Measurements from ENCODE around the gene FES.
"Not testable (repeated sequence)": the region's sequence is repeated elsewhere in the genome, so short reads cannot be mapped to it uniquely, and the experiment has no call there.

The FES gene

DNA sequence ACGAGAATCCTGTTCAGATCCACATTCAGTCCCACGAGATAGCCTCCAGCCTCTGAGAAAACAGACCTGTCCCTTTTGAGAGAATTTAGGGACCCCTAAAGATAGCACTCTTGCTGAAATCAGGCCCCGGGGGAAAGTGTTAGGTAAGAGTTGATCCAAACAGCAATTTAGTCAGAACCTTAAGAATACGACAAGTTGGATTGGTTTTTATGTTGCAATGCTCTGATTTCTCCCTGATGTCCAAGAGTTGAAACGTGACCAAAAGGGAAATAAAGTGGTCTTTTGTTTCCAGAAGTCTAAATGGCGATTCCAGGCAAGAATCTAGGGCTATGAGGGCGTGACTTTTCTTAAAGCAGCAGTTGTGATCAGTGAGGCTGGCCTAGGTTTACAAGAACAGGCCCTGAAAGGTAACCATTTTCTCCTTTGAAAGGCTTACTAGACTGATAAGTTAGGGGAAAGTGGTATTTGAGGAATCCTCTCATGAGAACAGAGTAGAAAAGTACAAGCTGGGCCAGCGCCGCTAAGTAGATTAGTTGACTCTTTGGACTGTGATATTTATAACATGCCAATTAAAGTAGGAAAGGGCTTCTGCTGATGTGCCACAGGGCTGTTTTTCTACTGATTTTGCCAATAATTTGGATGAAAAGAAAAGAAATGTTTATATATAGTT is 23.7 kb downstream of the FES start:
- no peak for TF ChIP-seq TAF1 (IDR thresholded peaks at IDR 0.05; ENCODE audit: borderline replicate concordance, low read depth, low read length)
- no peak for TF ChIP-seq POLR2A (IDR thresholded peaks at IDR 0.05; ENCODE audit: low read depth, low read length)
- FAIRE-seq (no peak), DNase-seq (ENCODE audit: insufficient read length) (no peak)

DNA sequence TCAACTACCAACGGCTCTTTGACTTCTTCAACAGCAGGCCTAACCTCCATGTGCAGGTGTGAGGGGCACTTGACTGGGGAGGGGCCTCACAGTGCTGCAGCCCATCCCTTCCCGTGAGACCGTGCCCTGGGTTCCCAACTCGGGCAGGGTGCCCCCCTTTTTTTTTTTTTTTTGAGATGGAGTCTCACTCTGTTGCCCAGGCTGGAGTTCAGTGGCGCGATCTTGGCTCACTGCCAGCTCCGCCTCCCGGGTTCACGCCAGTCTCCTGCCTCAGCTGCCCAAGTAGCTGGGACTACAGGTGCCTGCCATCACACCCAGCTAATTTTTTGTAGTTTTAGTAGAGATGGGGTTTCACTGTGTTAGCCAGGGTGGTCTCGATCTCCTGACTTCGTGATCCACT is 25.1 kb downstream of the FES start:
- not testable (repeated sequence) for DNase-seq (ENCODE audit: insufficient read length); FAIRE-seq

DNA sequence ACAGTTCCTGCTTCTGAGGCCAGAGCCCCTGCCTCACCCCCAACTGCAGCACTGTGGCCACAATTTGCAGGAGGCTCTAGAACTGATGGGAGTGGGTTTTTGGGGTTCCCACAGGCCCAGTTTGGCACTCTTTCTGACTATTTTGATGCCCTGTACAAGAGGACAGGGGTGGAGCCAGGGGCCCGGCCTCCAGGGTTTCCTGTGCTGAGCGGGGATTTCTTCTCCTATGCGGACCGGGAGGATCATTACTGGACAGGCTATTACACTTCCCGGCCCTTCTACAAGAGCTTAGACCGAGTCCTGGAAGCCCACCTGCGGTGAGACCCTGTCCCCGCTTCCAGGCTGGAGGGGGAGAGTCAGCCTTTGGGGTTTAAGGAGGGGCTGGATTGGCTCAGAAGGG is 25.7 kb downstream of the FES start:
- no peak for DNase-seq (ENCODE audit: insufficient read length)
- no peak for TF ChIP-seq POLR2AphosphoS5 (IDR thresholded peaks at IDR 0.05; ENCODE audit: low read depth, low read length)
- no peak for TF ChIP-seq TAF1 (IDR thresholded peaks at IDR 0.05; ENCODE audit: borderline replicate concordance, low read depth, low read length)
- no peak for TF ChIP-seq POLR2A (IDR thresholded peaks at IDR 0.05; ENCODE audit: low read depth, low read length)
- no peak for FAIRE-seq

DNA sequence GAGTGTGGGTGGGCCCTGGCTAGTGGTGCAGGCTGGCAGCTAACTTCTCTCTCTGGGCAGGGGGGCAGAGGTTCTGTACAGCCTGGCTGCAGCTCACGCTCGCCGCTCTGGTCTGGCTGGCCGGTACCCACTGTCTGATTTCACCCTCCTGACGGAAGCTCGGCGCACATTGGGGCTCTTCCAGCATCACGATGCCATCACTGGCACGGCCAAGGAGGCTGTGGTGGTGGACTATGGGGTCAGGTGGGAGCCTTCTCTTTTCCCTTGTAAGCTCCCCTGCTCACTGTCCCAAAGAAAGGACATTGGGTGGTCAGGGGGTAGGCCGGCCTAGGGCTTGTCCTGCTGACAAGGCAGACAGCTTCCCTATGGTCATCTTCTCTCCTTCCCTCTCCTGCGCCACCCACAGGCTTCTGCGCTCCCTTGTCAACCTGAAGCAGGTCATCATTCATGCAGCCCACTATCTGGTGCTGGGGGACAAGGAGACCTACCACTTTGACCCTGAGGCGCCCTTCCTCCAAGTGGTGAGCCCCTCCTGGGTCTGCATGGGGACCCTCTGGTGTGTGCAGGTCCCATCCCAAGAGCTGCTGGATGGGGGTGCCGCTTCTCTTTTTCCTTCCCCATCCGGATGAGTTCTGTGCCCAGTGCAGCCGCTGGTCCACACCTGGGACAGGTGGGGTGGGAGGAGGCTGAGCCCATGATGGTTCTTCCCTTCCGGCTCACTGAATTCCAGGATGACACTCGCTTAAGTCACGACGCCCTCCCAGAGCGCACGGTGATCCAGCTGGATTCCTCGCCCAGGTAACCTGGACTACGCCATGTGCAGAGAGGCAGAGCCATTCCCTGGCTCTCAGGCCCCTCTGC is 26.4 kb downstream of the FES start:
- TF ChIP-seq POLR2A (IDR thresholded peaks at IDR 0.05; ENCODE audit: low read depth, low read length) (no peak), TAF1 (IDR thresholded peaks at IDR 0.05; ENCODE audit: borderline replicate concordance, low read depth, low read length) (no peak)
- DNase-seq (ENCODE audit: insufficient read length) (no peak), FAIRE-seq (no peak)

DNA sequence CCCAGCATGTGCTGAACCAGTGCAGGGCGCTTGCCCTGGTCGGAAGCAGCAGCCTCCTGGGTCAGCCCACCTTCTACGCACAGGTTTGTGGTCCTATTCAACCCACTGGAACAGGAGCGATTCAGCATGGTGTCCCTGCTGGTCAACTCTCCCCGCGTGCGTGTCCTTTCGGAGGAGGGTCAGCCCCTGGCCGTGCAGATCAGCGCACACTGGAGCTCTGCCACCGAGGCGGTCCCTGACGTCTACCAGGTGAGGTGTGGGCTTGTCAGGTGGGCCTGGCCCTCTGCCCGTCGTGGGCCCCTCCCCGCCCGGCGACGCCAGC is 27.0 kb downstream of the FES start:
- FAIRE-seq: no peak
- TF ChIP-seq POLR2A (IDR thresholded peaks at IDR 0.05; ENCODE audit: low read depth, low read length): no peak
- no peak for TF ChIP-seq POLR2AphosphoS5 (IDR thresholded peaks at IDR 0.05; ENCODE audit: low read depth, low read length)
- TF ChIP-seq TAF1 (IDR thresholded peaks at IDR 0.05; ENCODE audit: borderline replicate concordance, low read depth, low read length): no peak
- no peak for DNase-seq (ENCODE audit: insufficient read length)

DNA sequence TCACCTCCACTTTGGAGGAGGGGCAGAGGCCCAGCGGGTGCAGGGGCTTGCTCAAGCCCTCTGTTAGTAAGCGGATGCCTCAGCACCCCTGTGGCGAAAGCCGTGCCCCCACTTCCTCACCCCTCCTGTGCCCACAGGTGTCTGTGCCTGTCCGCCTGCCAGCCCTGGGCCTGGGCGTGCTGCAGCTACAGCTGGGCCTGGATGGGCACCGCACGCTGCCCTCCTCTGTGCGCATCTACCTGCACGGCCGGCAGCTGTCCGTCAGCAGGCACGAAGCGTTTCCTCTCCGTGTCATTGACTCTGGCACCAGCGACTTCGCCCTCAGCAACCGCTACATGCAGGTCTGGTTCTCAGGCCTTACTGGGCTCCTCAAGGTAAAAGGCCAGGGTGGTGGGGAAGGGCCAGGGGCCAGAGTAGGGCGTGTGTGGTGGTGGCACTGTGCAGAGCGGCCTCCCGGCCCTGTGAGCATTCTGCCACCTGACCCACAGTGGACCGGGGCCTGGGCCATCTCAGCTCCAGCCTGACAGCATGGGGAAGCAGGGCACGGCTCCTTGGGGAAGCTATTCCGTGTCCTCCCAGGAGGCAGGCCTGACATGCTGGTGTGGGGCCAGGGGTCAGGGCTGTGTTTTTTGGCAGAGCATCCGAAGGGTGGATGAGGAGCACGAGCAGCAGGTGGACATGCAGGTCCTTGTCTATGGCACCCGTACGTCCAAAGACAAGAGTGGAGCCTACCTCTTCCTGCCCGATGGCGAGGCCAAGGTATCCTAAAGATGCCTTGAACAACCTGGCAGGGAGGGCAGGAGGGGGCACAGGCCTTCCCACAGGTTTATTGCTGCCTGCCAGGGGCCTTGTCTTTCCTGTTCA is 27.8 kb downstream of the FES start:
- FAIRE-seq (no peak), DNase-seq (ENCODE audit: insufficient read length) (no peak)
- TF ChIP-seq POLR2A (IDR thresholded peaks at IDR 0.05; ENCODE audit: low read depth, low read length): no peak
- no peak for TF ChIP-seq TAF1 (IDR thresholded peaks at IDR 0.05; ENCODE audit: borderline replicate concordance, low read depth, low read length)
- no peak for TF ChIP-seq POLR2AphosphoS5 (IDR thresholded peaks at IDR 0.05; ENCODE audit: low read depth, low read length)

DNA sequence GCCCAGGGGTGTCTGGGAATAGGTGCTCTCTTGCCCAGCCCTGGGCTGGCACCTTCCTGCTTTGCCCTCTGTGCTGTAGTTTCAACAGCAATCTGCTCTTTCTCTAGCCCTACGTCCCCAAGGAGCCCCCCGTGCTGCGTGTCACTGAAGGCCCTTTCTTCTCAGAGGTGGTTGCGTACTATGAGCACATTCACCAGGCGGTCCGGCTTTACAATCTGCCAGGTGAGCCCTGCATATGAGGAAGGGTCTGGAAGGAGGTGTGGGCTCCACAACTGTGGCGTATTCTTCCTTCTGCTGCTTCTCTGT is 28.4 kb downstream of the FES start:
- TF ChIP-seq TAF1 (IDR thresholded peaks at IDR 0.05; ENCODE audit: borderline replicate concordance, low read depth, low read length) (no peak), POLR2AphosphoS5 (IDR thresholded peaks at IDR 0.05; ENCODE audit: low read depth, low read length) (no peak), POLR2A (IDR thresholded peaks at IDR 0.05; ENCODE audit: low read depth, low read length) (no peak)
- DNase-seq (ENCODE audit: insufficient read length): no peak
- FAIRE-seq: no peak

DNA sequence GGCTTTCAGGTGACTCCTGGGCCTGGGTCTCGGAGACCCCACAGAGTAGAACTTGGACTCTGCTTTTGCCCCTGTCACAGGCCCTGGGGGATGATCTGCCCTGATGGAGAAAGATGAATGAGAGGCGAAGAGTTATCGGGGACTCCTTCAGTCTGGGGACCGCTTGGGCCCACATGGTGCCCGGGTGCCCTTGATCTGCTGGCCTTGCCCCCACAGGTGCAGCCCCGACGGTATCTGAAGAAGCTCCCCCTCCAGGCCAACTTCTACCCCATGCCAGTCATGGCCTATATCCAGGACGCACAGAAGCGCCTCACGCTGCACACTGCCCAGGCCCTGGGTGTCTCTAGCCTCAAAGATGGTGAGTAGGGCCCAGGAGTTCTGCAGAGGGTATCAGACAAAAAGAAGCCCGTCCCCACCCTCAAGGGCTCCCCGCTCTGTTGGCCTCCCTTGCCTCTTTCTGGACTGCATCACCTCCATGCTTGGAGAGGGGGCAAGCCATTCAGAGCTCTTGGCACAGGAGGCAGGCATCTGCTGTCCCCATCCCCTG is 29.2 kb downstream of the FES start:
- DNase-seq (ENCODE audit: insufficient read length) (no peak), FAIRE-seq (no peak)
- TF ChIP-seq POLR2A (IDR thresholded peaks at IDR 0.05; ENCODE audit: low read depth, low read length) (no peak), TAF1 (IDR thresholded peaks at IDR 0.05; ENCODE audit: borderline replicate concordance, low read depth, low read length) (no peak), POLR2AphosphoS5 (IDR thresholded peaks at IDR 0.05; ENCODE audit: low read depth, low read length) (no peak)

DNA sequence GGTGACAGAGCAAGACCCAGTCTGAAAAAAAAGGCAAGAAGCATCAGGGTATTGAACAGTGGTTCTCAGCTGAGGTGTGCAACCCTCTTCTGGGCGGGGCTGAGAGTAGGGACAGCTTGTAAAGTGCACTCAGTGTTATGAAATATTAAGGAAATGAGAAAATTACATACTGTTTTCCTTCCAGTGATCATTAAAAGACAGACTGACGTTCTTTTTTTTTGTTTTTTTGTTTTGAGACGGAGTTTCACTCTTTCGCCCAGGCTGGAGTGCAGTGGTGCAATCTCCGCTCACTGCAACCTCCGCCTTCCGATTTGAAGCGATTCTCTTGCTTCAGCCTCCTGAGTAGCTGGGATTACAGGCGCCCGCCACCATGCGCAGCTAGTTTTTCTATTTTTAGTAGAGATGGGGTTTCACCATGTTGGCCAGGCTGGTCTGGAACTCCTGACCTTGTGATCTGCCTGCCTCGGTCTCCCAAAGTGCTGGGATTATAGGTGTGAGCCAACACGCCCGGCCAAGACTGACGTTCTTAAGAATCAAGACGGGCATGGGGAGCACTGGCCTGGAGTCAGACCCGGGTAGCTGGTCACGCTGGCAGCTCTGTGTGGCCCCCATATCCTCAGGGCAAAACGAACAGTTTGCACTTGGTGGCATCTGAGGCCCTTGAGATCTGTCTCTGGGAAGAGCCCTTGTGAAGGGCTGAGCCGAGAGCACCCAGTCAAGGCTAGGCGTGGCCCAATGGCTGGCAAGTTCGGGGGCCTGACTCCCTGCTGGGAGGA is 30.2 kb downstream of the FES start:
- TF ChIP-seq TAF1 (IDR thresholded peaks at IDR 0.05; ENCODE audit: borderline replicate concordance, low read depth, low read length) (no peak), POLR2A (IDR thresholded peaks at IDR 0.05; ENCODE audit: low read depth, low read length) (no peak), POLR2AphosphoS5 (IDR thresholded peaks at IDR 0.05; ENCODE audit: low read depth, low read length) (no peak)
- FAIRE-seq: no peak
- no peak for DNase-seq (ENCODE audit: insufficient read length)

DNA sequence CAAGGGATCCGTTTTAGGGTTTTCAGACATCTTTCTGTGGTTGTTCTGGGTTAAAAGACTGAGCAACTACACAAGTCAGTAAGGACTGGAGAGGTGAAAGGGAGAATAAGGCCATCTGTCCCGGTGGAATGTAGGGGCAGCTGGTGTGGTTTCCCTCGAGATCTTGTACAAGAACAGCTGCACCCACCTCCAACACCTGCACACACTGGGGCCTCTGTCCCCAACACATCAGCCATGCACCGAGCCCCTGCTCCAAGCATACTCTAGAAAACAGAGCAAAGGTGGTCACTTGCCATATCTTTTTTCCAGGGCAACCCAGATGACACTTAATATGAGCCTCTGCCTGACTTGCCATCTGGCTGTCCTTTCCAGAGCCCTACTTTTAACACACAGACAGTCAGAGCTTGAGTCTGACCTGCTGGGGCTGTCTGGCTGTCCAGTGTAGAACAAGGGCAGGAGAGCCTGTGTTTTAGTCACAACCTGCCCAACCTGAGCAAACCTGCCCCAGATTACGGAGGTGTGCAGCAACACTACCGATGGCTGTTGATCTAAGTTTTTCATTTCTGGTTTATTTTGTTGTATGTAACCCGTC is 31.0 kb downstream of the FES start:
- TF ChIP-seq POLR2AphosphoS5 (IDR thresholded peaks at IDR 0.05; ENCODE audit: low read depth, low read length) (no peak), TAF1 (IDR thresholded peaks at IDR 0.05; ENCODE audit: borderline replicate concordance, low read depth, low read length) (no peak), POLR2A (IDR thresholded peaks at IDR 0.05; ENCODE audit: low read depth, low read length) (no peak)
- FAIRE-seq (no peak), DNase-seq (ENCODE audit: insufficient read length) (no peak)
